Suprapubic skin (tissue), 4 donors: ENCODE measurements around the gene TMUB2.

Source experiments
- EP300 ChIP-seq: sonication (generic); formaldehyde crosslinking; IDR thresholded peaks from one replicate; pipeline ENCODE4 v1.6.1; 2017; ENCODE audit warnings: antibody characterized with exemption
- POLR2A ChIP-seq, 2 donors: fragments of 450-650 bp; IDR thresholded peaks; one replicate each; pipeline ENCODE4 v1.6.1; 2017; ENCODE audit warnings: antibody characterized with exemption in 2 of 2, mild to moderate bottlenecking in 2 of 2, moderate library complexity in 2 of 2
- POLR2AphosphoS5 ChIP-seq, 3 donors: sonication (generic); formaldehyde crosslinking; IDR thresholded peaks; one replicate each; pipeline ENCODE4 v1.6.1; 2017; ENCODE audit warnings: antibody characterized with exemption in 3 of 3
- TF ChIP-seq, protein P1 (sequence below), 2 donors: fragments of 200-600 bp in 1 of 2; fragments of 450-650 bp in 1 of 2; sonication (generic) in 1 of 2; IDR thresholded peaks; one replicate each; pipeline ENCODE4 v1.5.1; 2016 to 2019; ENCODE audit warnings: antibody characterized with exemption in 2 of 2, mild to moderate bottlenecking in 1 of 2, moderate library complexity in 1 of 2

DNA sequence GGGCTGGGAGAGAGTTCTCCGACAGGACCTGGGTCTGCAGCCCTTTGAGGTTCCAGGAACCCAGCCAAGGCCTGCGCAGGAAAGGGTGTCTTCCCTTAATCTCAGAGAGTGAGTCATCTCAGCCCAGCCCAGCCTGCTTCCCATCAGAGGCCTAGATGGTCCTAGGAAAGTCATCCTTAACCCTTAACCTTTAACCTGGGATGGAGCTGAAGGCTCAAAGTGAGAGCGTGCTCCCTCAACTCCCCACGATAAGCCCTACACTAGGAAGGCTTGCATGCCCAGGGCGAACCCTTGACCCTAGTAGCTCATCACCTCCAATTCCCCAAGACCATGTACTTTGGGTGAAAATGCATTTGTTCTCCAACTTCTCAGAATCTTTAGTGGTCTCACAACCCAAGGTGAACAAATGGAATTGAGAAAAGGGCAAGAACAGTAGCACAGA lies 17.7 kb downstream of the TMUB2 start:
- TF ChIP-seq, protein P1, sequence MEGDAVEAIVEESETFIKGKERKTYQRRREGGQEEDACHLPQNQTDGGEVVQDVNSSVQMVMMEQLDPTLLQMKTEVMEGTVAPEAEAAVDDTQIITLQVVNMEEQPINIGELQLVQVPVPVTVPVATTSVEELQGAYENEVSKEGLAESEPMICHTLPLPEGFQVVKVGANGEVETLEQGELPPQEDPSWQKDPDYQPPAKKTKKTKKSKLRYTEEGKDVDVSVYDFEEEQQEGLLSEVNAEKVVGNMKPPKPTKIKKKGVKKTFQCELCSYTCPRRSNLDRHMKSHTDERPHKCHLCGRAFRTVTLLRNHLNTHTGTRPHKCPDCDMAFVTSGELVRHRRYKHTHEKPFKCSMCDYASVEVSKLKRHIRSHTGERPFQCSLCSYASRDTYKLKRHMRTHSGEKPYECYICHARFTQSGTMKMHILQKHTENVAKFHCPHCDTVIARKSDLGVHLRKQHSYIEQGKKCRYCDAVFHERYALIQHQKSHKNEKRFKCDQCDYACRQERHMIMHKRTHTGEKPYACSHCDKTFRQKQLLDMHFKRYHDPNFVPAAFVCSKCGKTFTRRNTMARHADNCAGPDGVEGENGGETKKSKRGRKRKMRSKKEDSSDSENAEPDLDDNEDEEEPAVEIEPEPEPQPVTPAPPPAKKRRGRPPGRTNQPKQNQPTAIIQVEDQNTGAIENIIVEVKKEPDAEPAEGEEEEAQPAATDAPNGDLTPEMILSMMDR (IDR thresholded peaks at IDR 0.05), result no peak
- no peak for TF ChIP-seq POLR2A (IDR thresholded peaks at IDR 0.05)
- no peak for TF ChIP-seq POLR2AphosphoS5 (IDR thresholded peaks at IDR 0.05)
- no peak for TF ChIP-seq EP300
